Common myeloid progenitor, CD34-positive (primary cell): ENCODE results near the gene SLC48A1.
A peak's percentile ranks its signal among the peaks of the same experiment; 100 is the strongest.

ENCODE experiments used
- CTCF ChIA-PET: fragments of 350-600 bp; sonication (Branson Sonifier 250); formaldehyde crosslinking; loops from one replicate; lab custom pipeline; 2021; ENCODE audit warnings: antibody characterized with exemption; lab: Charles Lee
- POLR2A ChIA-PET: fragments of 350-600 bp; sonication (Branson Sonifier 250); formaldehyde crosslinking; loops from one replicate; lab custom pipeline; 2021; ENCODE audit warnings: antibody characterized with exemption; lab: Charles Lee
- DNase-seq, 3 donors: peaks; one replicate each; pipeline versions ENCODE4 v3.0.0 to v3.0.0-alpha.2; 2013
- H3K27ac ChIP-seq, 2 experiments: 1 replicate in 1 of 2; 2 replicates in 1 of 2; pipeline ENCODE4 v1.7.0; 2013; ENCODE audit warnings: inconsistent platforms in 2 of 2, low read length in 2 of 2, mild to moderate bottlenecking in 2 of 2, low read depth in 1 of 2, moderate library complexity in 1 of 2; ENCODE audit not compliant: severe bottlenecking in 2 of 2, insufficient read depth in 1 of 2, poor library complexity in 1 of 2
- H3K27me3 ChIP-seq, 5 experiments: replicated peaks in 2 of 5; 1 replicate in 3 of 5; 2 replicates in 2 of 5; pipeline versions ENCODE4 v1.6.1 to v1.7.0; 2013; ENCODE audit warnings: low read length in 4 of 5, mild to moderate bottlenecking in 2 of 5, moderate library complexity in 2 of 5, inconsistent platforms in 1 of 5; ENCODE audit not compliant: insufficient read depth in 5 of 5, control insufficient read depth in 4 of 5
- H3K36me3 ChIP-seq, 4 experiments: 1 replicate in 2 of 4; 2 replicates in 2 of 4; pipeline versions ENCODE4 v1.6.1 to v1.7.0; 2013; ENCODE audit warnings: low read length in 3 of 4, control low read depth in 1 of 4, mild to moderate bottlenecking in 1 of 4; ENCODE audit not compliant: control insufficient read depth in 4 of 4, insufficient read depth in 4 of 4
- H3K4me1 ChIP-seq, 4 experiments: 1 replicate in 3 of 4; 2 replicates in 1 of 4; pipeline versions ENCODE4 v1.6.1 to v1.7.1; 2013; ENCODE audit warnings: low read length in 3 of 4, mild to moderate bottlenecking in 3 of 4, control low read depth in 1 of 4, inconsistent platforms in 1 of 4, moderate library complexity in 1 of 4; ENCODE audit not compliant: control insufficient read depth in 4 of 4, insufficient read depth in 4 of 4; ENCODE audit errors: control extremely low read depth in 1 of 4
- H3K4me3 ChIP-seq, 7 experiments: 1 replicate in 4 of 7; 2 replicates in 3 of 7; pipeline versions ENCODE4 v1.5.1 to v1.7.0; 2013; ENCODE audit warnings: mild to moderate bottlenecking in 7 of 7, low read length in 6 of 7, moderate library complexity in 6 of 7, inconsistent platforms in 2 of 7, low read depth in 2 of 7, control low read depth in 1 of 7; ENCODE audit not compliant: insufficient read depth in 4 of 7, control insufficient read depth in 1 of 7; ENCODE audit errors: extremely low read depth in 1 of 7
- H3K9me3 ChIP-seq, 5 experiments: 1 replicate in 4 of 5; 2 replicates in 1 of 5; pipeline versions ENCODE4 v1.6.1 to v1.7.1; 2013; ENCODE audit warnings: low read length in 4 of 5, mild to moderate bottlenecking in 2 of 5, inconsistent platforms in 1 of 5, low read depth in 1 of 5, moderate library complexity in 1 of 5; ENCODE audit not compliant: control insufficient read depth in 4 of 5, insufficient read depth in 2 of 5; ENCODE audit errors: control extremely low read depth in 1 of 5
- WGBS: methylation state at CpG from one replicate; pipeline ENCODE4 v1.1.5; 2013; ENCODE audit not compliant: insufficient coverage; 5-methylcytosine and 5-hydroxymethylcytosine counted together

SLC48A1 gene

DNA sequence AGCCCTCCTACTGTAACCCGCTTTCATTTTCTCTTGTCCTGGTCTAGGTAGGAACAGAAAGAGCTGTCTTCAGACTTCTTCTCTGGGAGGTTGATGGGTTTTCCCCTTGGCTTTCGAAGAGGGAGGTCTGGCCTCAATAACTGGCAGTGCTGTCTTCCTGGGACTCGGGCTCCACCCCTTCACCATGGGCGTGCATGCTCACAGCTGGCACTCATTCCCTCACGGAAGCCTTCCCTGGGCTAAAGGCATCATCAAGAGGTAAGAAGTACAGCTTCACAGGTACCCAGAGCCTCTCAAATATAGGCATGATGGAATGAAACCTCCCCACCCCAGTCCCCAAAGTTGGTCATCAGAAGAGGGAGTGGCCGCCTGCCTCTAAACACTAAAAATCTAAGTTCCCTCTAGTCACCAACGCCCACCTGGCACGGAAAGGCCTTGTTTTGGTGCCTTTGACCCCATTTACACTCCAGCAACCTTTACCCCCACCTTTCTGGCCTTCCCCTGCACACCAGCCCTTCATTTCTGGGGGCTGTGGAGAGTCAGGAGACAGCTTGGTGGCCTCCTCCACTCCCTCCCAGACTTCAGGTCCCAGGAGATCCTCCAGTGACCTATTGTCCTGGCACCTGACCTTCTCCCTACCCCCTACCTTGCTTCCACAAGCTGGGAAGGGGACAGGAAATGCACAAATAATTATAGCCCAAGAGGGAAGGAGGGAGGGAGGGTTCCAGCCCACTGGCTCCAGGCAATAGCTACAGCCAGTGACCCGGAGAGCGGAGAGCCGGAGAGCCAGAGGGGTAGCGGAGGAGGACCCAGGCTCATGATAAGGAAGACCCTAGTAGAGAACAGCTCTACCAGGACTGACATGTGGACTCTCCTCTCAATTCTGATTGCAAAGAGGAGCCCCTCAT is 17.1 kb upstream of the SLC48A1 start:
- DNase-seq, result no peak
- Histone ChIP-seq H3K4me3 (no peak overlapping the region), H3K27me3 (no peaks in the 10 kb centered on the region), H3K27ac (no peak overlapping the region), H3K9me3 (no peaks in the 10 kb centered on the region), H3K36me3 (peaks cover 0 to 16% (median 0%) of the 10 kb centered on the region in 4 experiments), H3K4me1 (peaks cover 0 to 52% (median 37%) of the 10 kb centered on the region in 4 experiments)
- WGBS, result 96% methylated on average over 10 of the region's 12 CpGs
- POLR2A ChIA-PET, result interaction anchor here (0.7 to 1.4 kb wide), 2 partner anchors 14 to 52 kb away, joined by 3 read pairs; no protein-coding TSS in a partner anchor
- CTCF ChIA-PET, result interaction anchor here (0.6 to 35.4 kb wide), 8 partner anchors 12 to 246 kb away, joined by 3 to 1109 read pairs (median 10); partner anchors contain the start of gene SLC48A1

DNA sequence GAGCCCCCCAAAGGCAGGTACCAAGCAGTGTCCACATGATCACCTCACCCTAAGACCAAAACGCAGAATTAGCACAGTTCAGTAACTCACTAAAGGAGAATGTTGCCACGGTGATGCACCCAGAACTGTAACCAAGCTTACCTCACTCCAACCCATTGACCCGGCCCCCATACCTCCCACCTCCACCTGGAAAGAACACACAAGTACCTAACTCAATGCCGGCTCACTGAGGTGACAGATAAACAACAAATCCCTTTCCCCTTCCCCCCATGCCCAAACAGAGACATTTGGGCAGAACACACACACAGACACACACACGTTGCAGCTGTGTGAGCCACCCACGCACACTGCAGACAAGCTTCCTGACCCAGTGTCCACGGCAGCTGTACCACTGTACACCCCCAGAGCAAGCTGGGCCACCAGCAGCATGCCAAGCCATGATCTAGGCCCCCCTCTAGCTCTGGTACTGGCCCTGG is 15.6 kb upstream of the SLC48A1 start:
- H3K4me3 ChIP-seq, result peak overlapping the region in 5 of 7 experiments; percentile 52 to 90 (median 77)
- no peaks in the 10 kb centered on the region for H3K27me3 ChIP-seq
- ChIA-PET CTCF (interaction anchor here (0.8 to 35.4 kb wide), 10 partner anchors 13 to 83 kb away, joined by 3 to 1109 read pairs (median 9); partner anchors contain the start of gene SLC48A1), POLR2A (interaction anchor here (0.6 to 1.8 kb wide), 3 partner anchors 18 to 455 kb away, joined by 3 to 6 read pairs (median 4); no protein-coding TSS in a partner anchor)
- WGBS, result 38% methylated on average over 5 of the region's 7 CpGs
- no peaks in the 10 kb centered on the region for H3K9me3 ChIP-seq
- H3K36me3 ChIP-seq, result peaks cover 0 to 9% (median 0%) of the 10 kb centered on the region in 4 experiments
- H3K27ac ChIP-seq, result no peak overlapping the region
- DNase-seq, result no peak
- H3K4me1 ChIP-seq, result peaks cover 0 to 52% (median 37%) of the 10 kb centered on the region in 4 experiments

DNA sequence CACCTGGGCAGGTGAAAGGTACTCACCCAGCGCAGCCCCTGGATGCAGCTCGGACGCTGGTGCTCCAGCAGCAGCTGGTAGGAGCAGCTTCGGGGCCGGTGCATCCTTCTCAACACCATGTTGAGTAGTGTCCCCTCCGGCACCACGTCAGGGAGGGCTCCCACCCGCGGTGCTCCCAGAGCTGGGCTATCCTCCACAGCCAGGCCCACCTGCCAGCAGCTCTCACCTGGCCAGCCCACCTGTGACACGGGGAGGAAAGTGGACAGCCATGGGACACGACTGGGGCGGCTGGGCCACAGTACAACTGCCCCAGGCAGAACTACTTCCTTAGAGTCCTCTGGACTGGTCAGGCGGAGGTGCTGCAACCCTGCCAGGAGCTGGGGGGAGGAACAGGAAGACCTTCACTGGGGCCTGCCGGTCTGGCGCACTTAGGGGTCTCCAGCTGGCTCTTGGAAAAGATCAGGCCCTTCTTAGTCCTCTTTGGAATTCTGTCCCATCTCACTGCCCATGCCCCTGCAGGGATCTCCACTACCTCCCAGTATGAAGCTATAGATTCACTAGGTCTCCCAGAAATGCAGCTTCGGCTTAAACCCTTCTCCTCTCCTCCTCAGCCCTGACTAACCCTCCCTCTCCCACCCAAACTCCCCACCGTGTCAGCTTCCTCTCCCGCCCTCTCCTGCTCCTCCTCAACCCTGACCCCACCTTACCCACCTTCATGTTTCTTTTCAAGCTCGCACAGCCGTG is 15.0 kb upstream of the SLC48A1 start:
- Histone ChIP-seq H3K27ac (peak overlapping the region in 1 of 2 experiments; percentile 84), H3K4me3 (peak overlapping the region; percentile 25 to 90 (median 69)), H3K36me3 (peaks cover 0 to 9% (median 0%) of the 10 kb centered on the region in 4 experiments), H3K4me1 (peaks cover 0 to 52% (median 37%) of the 10 kb centered on the region in 4 experiments), H3K27me3 (no peaks in the 10 kb centered on the region), H3K9me3 (no peaks in the 10 kb centered on the region)
- 17% methylated on average over 17 of the region's 20 CpGs for WGBS
- ChIA-PET CTCF (interaction anchor here (0.8 to 35.4 kb wide), 15 partner anchors 14 to 106 kb away, joined by 3 to 1109 read pairs (median 6); partner anchors contain the start of gene SLC48A1), POLR2A (interaction anchor here (0.6 to 1.8 kb wide), 6 partner anchors 9 to 455 kb away, joined by 3 to 6 read pairs (median 4); partner anchors contain the start of gene SLC48A1)
- peak in 2 of 3 donors; percentile 48 to 58 for DNase-seq

DNA sequence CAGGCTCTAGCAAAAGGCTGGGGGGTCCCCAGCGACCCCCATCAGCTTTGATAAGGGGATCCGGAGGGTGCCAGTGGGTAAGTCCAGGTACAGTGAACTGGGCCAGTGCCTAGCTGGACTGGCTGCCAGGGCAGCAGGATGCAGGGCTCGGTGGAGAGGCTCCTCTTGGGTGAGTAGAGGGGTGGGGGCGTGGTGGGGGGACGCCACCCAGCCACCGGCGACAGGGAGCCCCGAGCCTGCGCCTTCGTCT is 14.5 kb upstream of the SLC48A1 start:
- no peaks in the 10 kb centered on the region for H3K9me3 ChIP-seq
- peaks cover 0 to 9% (median 0%) of the 10 kb centered on the region in 4 experiments for H3K36me3 ChIP-seq
- no peak for DNase-seq
- peaks cover 0 to 53% (median 35%) of the 10 kb centered on the region in 4 experiments for H3K4me1 ChIP-seq
- H3K27me3 ChIP-seq, result no peaks in the 10 kb centered on the region
- 0% methylated on average over 1 of the region's 10 CpGs for WGBS
- peak overlapping the region; percentile 25 to 90 (median 69) for H3K4me3 ChIP-seq
- peak overlapping the region in 1 of 2 experiments; percentile 84 for H3K27ac ChIP-seq
- ChIA-PET CTCF (interaction anchor here (0.8 to 35.4 kb wide), 13 partner anchors 14 to 107 kb away, joined by 3 to 1109 read pairs (median 6); partner anchors contain the start of gene SLC48A1), POLR2A (interaction anchor here (1.1 to 1.8 kb wide), 5 partner anchors 8 to 19 kb away, joined by 3 to 6 read pairs (median 5); partner anchors contain the start of gene SLC48A1)

DNA sequence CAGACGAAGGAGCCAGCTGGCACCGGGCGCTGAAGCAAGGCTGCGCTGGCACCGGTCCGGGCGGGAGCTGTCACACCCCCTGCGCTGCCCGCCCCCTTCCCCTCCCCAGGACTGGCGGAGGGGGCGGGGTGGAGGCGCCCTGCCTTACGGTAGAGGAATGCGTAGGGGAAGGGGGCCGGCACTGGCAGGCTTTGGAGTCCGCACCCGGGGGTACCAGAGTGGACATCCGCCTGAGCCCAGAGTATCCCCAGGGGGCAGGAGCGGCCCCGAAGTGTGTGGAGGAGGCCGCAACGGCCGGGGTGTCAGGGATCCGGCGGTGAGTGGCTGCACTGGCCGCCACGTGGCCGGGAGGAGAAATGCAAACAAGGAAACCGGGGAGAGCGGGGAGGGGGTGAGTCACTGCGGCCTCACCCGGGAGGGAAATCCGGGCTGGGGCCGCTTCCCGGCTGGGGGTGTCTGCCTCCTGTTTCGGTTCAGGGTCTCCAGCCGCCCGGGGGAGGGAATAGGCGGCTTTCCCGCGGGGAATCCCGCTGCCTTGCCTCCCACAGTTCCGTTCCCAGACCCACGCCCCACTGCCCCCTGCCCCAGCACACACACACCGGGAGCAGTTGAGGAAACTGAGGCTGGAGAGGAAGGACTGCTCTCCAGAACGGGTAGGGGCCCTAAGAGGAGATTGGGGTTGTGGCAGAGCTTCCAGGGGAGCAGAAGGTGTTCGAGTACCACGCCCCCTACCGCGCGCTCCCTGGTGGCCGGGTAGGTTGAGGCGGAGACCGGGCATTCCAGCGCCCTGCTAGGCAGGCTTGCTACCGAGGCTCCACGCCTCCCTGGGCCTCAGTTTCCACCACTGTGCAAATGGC is 14.0 kb upstream of the SLC48A1 start, which contains the start of gene RAPGEF3:
RAPGEF3 (minus strand) TSS at position 47 of the 857 bp plus-strand sequence. CDS start 324 bp downstream, outside the sequence.
- peaks cover 0 to 53% (median 36%) of the 10 kb centered on the region in 4 experiments for H3K4me1 ChIP-seq
- H3K36me3 ChIP-seq, result peaks cover 0 to 9% (median 0%) of the 10 kb centered on the region in 4 experiments
- peak within 1 kb of the TSS; percentile 25 to 90 (median 69) for H3K4me3 ChIP-seq
- H3K27ac ChIP-seq, result peak within 1 kb of the TSS; percentile 50 to 84
- peak; percentile 79 to 84 (median 82) for DNase-seq
- H3K27me3 ChIP-seq, result no peaks in the 10 kb centered on the region
- ChIA-PET CTCF (interaction anchor here (0.8 to 35.4 kb wide), 12 partner anchors 15 to 107 kb away, joined by 3 to 1109 read pairs (median 6); partner anchors contain the start of genes RPAP3 and SLC48A1), POLR2A (interaction anchor here (1.1 to 1.8 kb wide), 5 partner anchors 7 to 18 kb away, joined by 3 to 6 read pairs (median 5); partner anchors contain the start of gene SLC48A1)
- WGBS, result under 1% methylated on average over 38 of the region's 57 CpGs
- H3K9me3 ChIP-seq, result no peaks in the 10 kb centered on the region
